ENCODE data around the gene KCNG3. TPM values are rescaled to one million over a fixed set of nuclear protein-coding genes. Genes with fewer than 3 reads are reported as not detected.
"Not testable (repeated sequence)": the region's sequence is repeated elsewhere in the genome, so short reads cannot be mapped to it uniquely, and the experiment has no call there.

KCNG3 gene
- total RNA-seq, 2 donors from 2014 or later = 2.5 to 2.7 TPM

DNA sequence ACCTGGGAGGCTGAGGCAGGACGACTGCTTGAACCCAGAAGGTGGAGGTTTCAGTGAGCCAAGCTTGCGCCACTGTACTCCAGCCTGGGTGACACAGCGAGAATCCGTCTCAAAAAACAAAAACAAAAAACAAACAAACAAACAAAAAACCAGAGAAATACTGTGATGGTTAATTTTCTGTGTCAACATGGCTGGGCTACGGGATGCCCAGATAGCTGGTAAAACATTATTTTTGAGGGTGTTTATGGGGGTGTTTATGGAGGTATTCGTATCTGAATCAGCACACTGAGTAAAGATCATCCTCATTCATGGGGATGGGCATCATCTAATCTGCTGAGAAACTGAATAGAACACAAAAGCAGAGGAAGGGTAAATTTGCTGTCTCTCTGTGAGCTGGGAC lies 92.0 kb downstream of the KCNG3 start:
- Histone ChIP-seq H3K9me3 (no peaks in the 10 kb centered on the region), H3K27me3 (no peaks in the 10 kb centered on the region), H3K27ac (no peak overlapping the region), H3K4me3 (no peak overlapping the region), H3K4me1 (no peaks in the 10 kb centered on the region), H3K9ac (ENCODE audit: low read depth in 2 of 2, low read length in 2 of 2) (no peak overlapping the region), H3K36me3 (no peaks in the 10 kb centered on the region)
- TF ChIP-seq, protein P1, sequence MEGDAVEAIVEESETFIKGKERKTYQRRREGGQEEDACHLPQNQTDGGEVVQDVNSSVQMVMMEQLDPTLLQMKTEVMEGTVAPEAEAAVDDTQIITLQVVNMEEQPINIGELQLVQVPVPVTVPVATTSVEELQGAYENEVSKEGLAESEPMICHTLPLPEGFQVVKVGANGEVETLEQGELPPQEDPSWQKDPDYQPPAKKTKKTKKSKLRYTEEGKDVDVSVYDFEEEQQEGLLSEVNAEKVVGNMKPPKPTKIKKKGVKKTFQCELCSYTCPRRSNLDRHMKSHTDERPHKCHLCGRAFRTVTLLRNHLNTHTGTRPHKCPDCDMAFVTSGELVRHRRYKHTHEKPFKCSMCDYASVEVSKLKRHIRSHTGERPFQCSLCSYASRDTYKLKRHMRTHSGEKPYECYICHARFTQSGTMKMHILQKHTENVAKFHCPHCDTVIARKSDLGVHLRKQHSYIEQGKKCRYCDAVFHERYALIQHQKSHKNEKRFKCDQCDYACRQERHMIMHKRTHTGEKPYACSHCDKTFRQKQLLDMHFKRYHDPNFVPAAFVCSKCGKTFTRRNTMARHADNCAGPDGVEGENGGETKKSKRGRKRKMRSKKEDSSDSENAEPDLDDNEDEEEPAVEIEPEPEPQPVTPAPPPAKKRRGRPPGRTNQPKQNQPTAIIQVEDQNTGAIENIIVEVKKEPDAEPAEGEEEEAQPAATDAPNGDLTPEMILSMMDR (IDR thresholded peaks at IDR 0.05) = no peak
- intact Hi-C loops (cut with DNase I) = no loop called here
- no peak for DNase-seq

- H3K9me3 ChIP-seq; H3K27ac ChIP-seq; H3K4me1 ChIP-seq; H3K4me3 ChIP-seq; H3K27me3 ChIP-seq; DNase-seq; H3K36me3 ChIP-seq; intact Hi-C loops (cut with DNase I); H3K9ac ChIP-seq (ENCODE audit: low read depth in 2 of 2, low read length in 2 of 2): not testable (repeated sequence)
These were observed 95.7 kb downstream of the KCNG3 start for GRCh38 chr2:42398052-42398451.

DNA sequence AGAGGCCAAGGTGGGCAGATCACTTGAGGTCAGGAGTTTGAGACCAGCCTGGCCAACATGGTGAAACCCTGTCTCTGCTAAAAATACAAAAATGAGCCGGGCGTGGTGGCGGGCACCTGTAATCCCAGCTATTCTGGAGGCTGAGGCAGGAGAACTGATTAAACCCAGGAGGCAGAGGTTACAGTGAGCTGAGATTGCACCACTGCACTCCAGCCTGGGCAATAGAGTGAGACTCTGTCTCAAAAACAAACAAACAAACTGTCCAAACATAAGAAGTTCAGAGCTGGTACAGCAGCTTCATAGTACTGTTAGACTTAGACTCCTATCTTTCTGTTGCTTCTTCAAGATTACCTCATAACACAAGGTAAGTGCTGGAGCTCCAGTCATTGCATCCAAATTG lies 100.5 kb downstream of the KCNG3 start:
- H3K9ac ChIP-seq (ENCODE audit: low read depth in 2 of 2, low read length in 2 of 2); DNase-seq; H3K4me1 ChIP-seq; intact Hi-C loops (cut with DNase I); H3K4me3 ChIP-seq; H3K27me3 ChIP-seq; H3K9me3 ChIP-seq; H3K27ac ChIP-seq; H3K36me3 ChIP-seq: not testable (repeated sequence)

DNA sequence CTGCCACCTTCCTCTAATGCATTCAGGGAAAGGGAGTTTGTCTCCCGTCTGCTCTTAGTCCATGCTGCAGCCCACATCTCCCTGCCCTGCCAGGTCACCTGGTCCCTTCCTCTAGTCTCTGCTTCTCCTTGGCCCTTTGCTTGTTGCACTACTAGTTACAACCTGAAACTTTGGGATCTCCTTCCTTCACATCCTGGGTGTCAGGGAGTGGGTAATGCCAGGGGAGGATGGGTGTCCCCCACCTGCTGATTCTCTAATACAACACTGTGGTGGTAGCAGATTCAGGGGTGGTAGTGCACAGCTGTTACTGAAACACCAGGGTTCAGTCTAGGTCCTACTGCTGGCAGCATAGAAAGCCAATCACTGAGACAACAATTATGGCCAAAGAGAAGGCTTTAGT lies 101.6 kb downstream of the KCNG3 start:
- TF ChIP-seq, protein P1 (IDR thresholded peaks at IDR 0.05) = no peak
- intact Hi-C loops (cut with DNase I) = no loop called here

More for the DNA sequence above, 101.6 kb downstream of the KCNG3 start:
- no peak for DNase-seq
- no peak overlapping the region for H3K9ac ChIP-seq (ENCODE audit: low read depth in 2 of 2, low read length in 2 of 2)
- no peaks in the 10 kb centered on the region for H3K36me3 ChIP-seq
- H3K27ac ChIP-seq = no peak overlapping the region
- H3K4me3 ChIP-seq = no peak overlapping the region
- H3K4me1 ChIP-seq = no peaks in the 10 kb centered on the region
- no peaks in the 10 kb centered on the region for H3K9me3 ChIP-seq
- H3K27me3 ChIP-seq = no peaks in the 10 kb centered on the region

Other genes starting within 250 kb of the KCNG3 start
- 100 to 1,000 TPM; 128 to 131 TPM for gene COX7A2L, start 132.8 kb downstream of the KCNG3 start, total RNA-seq
- gene MTA3, start 74.7 kb upstream of the KCNG3 start, total RNA-seq = 10 to 100 TPM; 41.4 to 46.2 TPM